ENCODE measurements around the gene ELOB.

DNA sequence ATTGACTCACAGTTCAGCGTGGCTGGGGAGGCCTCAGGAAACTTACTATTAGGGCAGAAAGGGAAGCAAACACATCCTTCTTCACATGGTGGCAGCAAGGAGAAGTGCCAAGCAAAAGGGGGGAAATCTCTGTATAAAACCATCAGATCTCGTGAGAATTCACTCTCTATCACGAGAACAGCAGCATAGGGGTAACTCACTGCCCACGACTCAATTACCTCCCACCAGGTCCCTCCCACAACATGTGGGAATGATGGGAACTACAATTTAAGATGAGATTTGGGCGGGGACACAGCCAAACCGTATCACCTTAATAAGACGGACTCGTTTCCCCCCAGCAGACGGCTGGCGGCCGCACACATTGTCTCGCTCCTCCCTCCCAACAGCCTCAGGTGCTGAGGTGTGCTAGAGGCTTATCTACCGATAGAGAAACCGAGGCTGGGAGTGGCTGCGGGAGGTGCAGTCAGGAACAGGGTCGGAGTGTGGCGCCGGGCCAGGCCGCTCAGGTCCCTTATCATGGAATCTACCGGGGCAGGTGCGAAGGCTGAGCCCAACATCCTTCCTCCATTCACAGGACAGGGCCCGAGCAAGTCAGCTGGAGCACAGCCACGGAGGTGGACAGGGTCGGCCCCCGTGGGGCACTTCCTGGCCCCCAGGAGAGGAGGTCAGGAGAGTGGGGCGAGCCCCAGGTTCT, 48.1 kb upstream of the ELOB start:
- no peak for TF ChIP-seq YY1 (IDR thresholded peaks at IDR 0.05; ENCODE audit: low read depth)
- TF ChIP-seq CTCF (IDR thresholded peaks at IDR 0.05), result no peak
- no peak for TF ChIP-seq POLR2AphosphoS5 (IDR thresholded peaks at IDR 0.05; ENCODE audit: low read depth, low read length)
- TF ChIP-seq EZH2phosphoT487 (IDR thresholded peaks at IDR 0.05; ENCODE audit: borderline replicate concordance, low read depth), result no peak
- no peak for TF ChIP-seq MAX (IDR thresholded peaks at IDR 0.05; ENCODE audit: low read depth)
- TF ChIP-seq TAF1 (IDR thresholded peaks at IDR 0.05; ENCODE audit: borderline replicate concordance, low read depth, low read length), result no peak
- TF ChIP-seq, protein P1, sequence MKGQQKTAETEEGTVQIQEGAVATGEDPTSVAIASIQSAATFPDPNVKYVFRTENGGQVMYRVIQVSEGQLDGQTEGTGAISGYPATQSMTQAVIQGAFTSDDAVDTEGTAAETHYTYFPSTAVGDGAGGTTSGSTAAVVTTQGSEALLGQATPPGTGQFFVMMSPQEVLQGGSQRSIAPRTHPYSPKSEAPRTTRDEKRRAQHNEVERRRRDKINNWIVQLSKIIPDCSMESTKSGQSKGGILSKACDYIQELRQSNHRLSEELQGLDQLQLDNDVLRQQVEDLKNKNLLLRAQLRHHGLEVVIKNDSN (IDR thresholded peaks at IDR 0.05; ENCODE audit: borderline replicate concordance, low read depth), result no peak
- TF ChIP-seq CHD2 (IDR thresholded peaks at IDR 0.05; ENCODE audit: low read length, partially characterized antibody), result no peak
- no peak for TF ChIP-seq TEAD4 (IDR thresholded peaks at IDR 0.05; ENCODE audit: borderline replicate concordance, insufficient read depth)

Data from SK-N-SH (cell line).